Prostate gland (tissue), 2 donors: ENCODE results near the gene OSBPL3. TPM values are rescaled to one million over a fixed set of nuclear protein-coding genes. Genes with fewer than 3 reads are reported as not detected.

Source experiments
- DNase-seq: peaks from one replicate; pipeline ENCODE4 v3.0.0-alpha.2; 2019; ENCODE audit warnings: low spot score
- H3K27ac ChIP-seq, 2 donors: fragments of 200-600 bp; sonication (generic); 2 replicates each; pipeline ENCODE4 v1.5.1; 2017 to 2019
- H3K27me3 ChIP-seq: fragments of 200-600 bp; sonication (generic); replicated peaks from 2 replicates; pipeline ENCODE4 v1.5.1; 2019; ENCODE audit not compliant: insufficient read depth
- H3K36me3 ChIP-seq, 2 donors: fragments of 200-600 bp; sonication (generic); 1 replicate in 1 of 2; 2 replicates in 1 of 2; pipeline versions ENCODE4 v1.5.1 to v1.8.1; 2017 to 2019
- H3K4me1 ChIP-seq: fragments of 200-600 bp; sonication (generic); replicated peaks from 2 replicates; pipeline ENCODE4 v1.5.1; 2019
- H3K4me3 ChIP-seq, 2 donors: fragments of 200-600 bp; sonication (generic); 2 replicates each; pipeline ENCODE4 v1.5.1; 2017 to 2019
- H3K9me3 ChIP-seq: fragments of 200-600 bp; sonication (generic); 2 replicates; pipeline ENCODE4 v1.5.1; 2017
- CTCF ChIP-seq, 4 experiments: fragments of 200-600 bp in 2 of 4; fragments of 450-650 bp in 2 of 4; sonication (generic) in 2 of 4; IDR thresholded peaks; 1 replicate in 3 of 4; 2 replicates in 1 of 4; pipeline ENCODE4 v1.5.1; 2016 to 2019; ENCODE audit warnings: antibody characterized with exemption in 4 of 4, mild to moderate bottlenecking in 2 of 4, moderate library complexity in 2 of 4
- POLR2A ChIP-seq: fragments of 450-650 bp; IDR thresholded peaks from one replicate; pipeline ENCODE4 v1.6.1; 2016; ENCODE audit warnings: antibody characterized with exemption, mild to moderate bottlenecking
- POLR2AphosphoS5 ChIP-seq: sonication (generic); formaldehyde crosslinking; IDR thresholded peaks from one replicate; pipeline ENCODE4 v1.6.1; 2017; ENCODE audit warnings: antibody characterized with exemption
- WGBS: methylation state at CpG from one replicate; pipeline ENCODE4 v1.1.5; 2018; 5-methylcytosine and 5-hydroxymethylcytosine counted together
- intact Hi-C: fragments of 100-400 bp; cut with DNase I; formaldehyde crosslinking; loops from one replicate; pipeline ENCODE4 v1.14.2; 2022
- total RNA-seq, 2 donors: library from RNA; depleted of rRNA; stranded (reverse); fragments of >200 nt; gene quantifications; one replicate each; pipeline ENCODE4 v1.1.0, GENCODE V29; 2016

Gene OSBPL3
- total RNA-seq, 2 donors from 2014 or later, result 3.1 to 6.3 TPM

- H3K9me3 ChIP-seq, result no peaks in the 10 kb centered on the region
- no peak overlapping the region for H3K4me3 ChIP-seq
- no peaks in the 10 kb centered on the region for H3K27me3 ChIP-seq
- DNase-seq, result no peak
- no peaks in the 10 kb centered on the region for H3K4me1 ChIP-seq
- intact Hi-C loops, result no loop called here
- no peaks in the 10 kb centered on the region for H3K36me3 ChIP-seq
- WGBS, result 88% methylated on average over 5 of the region's 5 CpGs
- H3K27ac ChIP-seq, result no peak overlapping the region
- TF ChIP-seq POLR2A (no peak), POLR2AphosphoS5 (no peak), CTCF (IDR thresholded peaks at IDR 0.05) (no peak)
Observed at GRCh38 chr7:24842449-24843241, 137.3 kb downstream of the OSBPL3 start.

GRCh38 chr7:24842029-24842428, 137.9 kb downstream of the OSBPL3 start:
- TF ChIP-seq POLR2A (no peak), CTCF (IDR thresholded peaks at IDR 0.05) (no peak), POLR2AphosphoS5 (no peak)
- H3K36me3 ChIP-seq, result no peaks in the 10 kb centered on the region
- intact Hi-C loops, result no loop called here
- 53% methylated on average over 2 of the region's 2 CpGs for WGBS
- DNase-seq, result no peak
- H3K4me1 ChIP-seq, result no peaks in the 10 kb centered on the region
- H3K27me3 ChIP-seq, result no peaks in the 10 kb centered on the region
- H3K27ac ChIP-seq, result no peak overlapping the region
- no peak overlapping the region for H3K4me3 ChIP-seq
- no peaks in the 10 kb centered on the region for H3K9me3 ChIP-seq

GRCh38 chr7:24840563-24840962, 139.4 kb downstream of the OSBPL3 start:
- H3K4me3 ChIP-seq, result no peak overlapping the region
- H3K4me1 ChIP-seq, result no peaks in the 10 kb centered on the region
- no peak overlapping the region for H3K27ac ChIP-seq
- no peaks in the 10 kb centered on the region for H3K9me3 ChIP-seq
- intact Hi-C loops, result no loop called here
- no peaks in the 10 kb centered on the region for H3K27me3 ChIP-seq
- no peak for TF ChIP-seq POLR2AphosphoS5
- no peak for TF ChIP-seq POLR2A
- TF ChIP-seq CTCF (IDR thresholded peaks at IDR 0.05), result no peak
- no peak for DNase-seq
- H3K36me3 ChIP-seq, result no peaks in the 10 kb centered on the region

GRCh38 chr7:24836084-24836483, 143.9 kb downstream of the OSBPL3 start:
- no peaks in the 10 kb centered on the region for H3K36me3 ChIP-seq
- H3K4me3 ChIP-seq, result no peak overlapping the region
- H3K27ac ChIP-seq, result no peak overlapping the region
- intact Hi-C loops, result no loop called here
- no peaks in the 10 kb centered on the region for H3K4me1 ChIP-seq
- WGBS, result 96% methylated on average over 2 of the region's 2 CpGs
- no peak for TF ChIP-seq POLR2A
- no peaks in the 10 kb centered on the region for H3K9me3 ChIP-seq
- DNase-seq, result no peak
- H3K27me3 ChIP-seq, result no peaks in the 10 kb centered on the region

- WGBS, result 74% methylated on average over 3 of the region's 3 CpGs
- Histone ChIP-seq H3K4me3 (no peak overlapping the region), H3K9me3 (no peaks in the 10 kb centered on the region), H3K4me1 (no peaks in the 10 kb centered on the region), H3K27me3 (no peaks in the 10 kb centered on the region), H3K36me3 (no peaks in the 10 kb centered on the region), H3K27ac (no peak overlapping the region)
- intact Hi-C loops, result no loop called here
- no peak for TF ChIP-seq CTCF (IDR thresholded peaks at IDR 0.05)
- TF ChIP-seq POLR2AphosphoS5, result no peak
- no peak for TF ChIP-seq POLR2A
- no peak for DNase-seq
Observed at GRCh38 chr7:24835643-24836042, 144.3 kb downstream of the OSBPL3 start.
